AG08396 (cell line): Measurements from ENCODE around the gene PRAMEF18.
"Not testable (repeated sequence)": the region's sequence is repeated elsewhere in the genome, so short reads cannot be mapped to it uniquely, and the experiment has no call there.

ENCODE experiments used
- DNase-seq: peaks from one replicate; pipeline ENCODE4 v3.0.0; 2012; ENCODE audit warnings: low spot score, mixed read lengths

Gene PRAMEF18

GRCh38 chr1:13201309-13201708 is 24.6 kb downstream of the PRAMEF18 start, which contains the start of gene PRAMEF13:
TSS of gene PRAMEF13 (minus strand) at chr1:13201409. CDS start at chr1:13199589, 1,820 bp downstream.
- not testable (repeated sequence) for DNase-seq
